Measurements from ENCODE around the gene WNT2B.

The WNT2B gene

GRCh38 chr1:112532064-112532463 lies 23.3 kb downstream of the WNT2B start:
- Mint-ChIP-seq H3K27ac (no peak overlapping the region), H3K27me3 (no peaks in the 10 kb centered on the region), H3K4me3 (no peak overlapping the region), H3K9me3 (no peaks in the 10 kb centered on the region), H3K4me1 (no peaks in the 10 kb centered on the region)
- ATAC-seq (no peak), DNase-seq (no peak)

GRCh38 chr1:112533029-112533428 lies 24.3 kb downstream of the WNT2B start:
- DNase-seq: no peak
- Mint-ChIP-seq H3K9me3 (no peaks in the 10 kb centered on the region), H3K27me3 (no peaks in the 10 kb centered on the region), H3K4me3 (no peak overlapping the region), H3K27ac (no peak overlapping the region), H3K4me1 (no peaks in the 10 kb centered on the region)
- no peak for ATAC-seq

- H3K27me3 Mint-ChIP-seq: no peaks in the 10 kb centered on the region
- H3K9me3 Mint-ChIP-seq: no peaks in the 10 kb centered on the region
- ATAC-seq (no peak), DNase-seq (no peak)
- no peak overlapping the region for H3K27ac Mint-ChIP-seq
- H3K4me3 Mint-ChIP-seq: no peak overlapping the region
- no peaks in the 10 kb centered on the region for H3K4me1 Mint-ChIP-seq
Measured at GRCh38 chr1:112536561-112536960, 27.8 kb downstream of the WNT2B start.

DNA sequence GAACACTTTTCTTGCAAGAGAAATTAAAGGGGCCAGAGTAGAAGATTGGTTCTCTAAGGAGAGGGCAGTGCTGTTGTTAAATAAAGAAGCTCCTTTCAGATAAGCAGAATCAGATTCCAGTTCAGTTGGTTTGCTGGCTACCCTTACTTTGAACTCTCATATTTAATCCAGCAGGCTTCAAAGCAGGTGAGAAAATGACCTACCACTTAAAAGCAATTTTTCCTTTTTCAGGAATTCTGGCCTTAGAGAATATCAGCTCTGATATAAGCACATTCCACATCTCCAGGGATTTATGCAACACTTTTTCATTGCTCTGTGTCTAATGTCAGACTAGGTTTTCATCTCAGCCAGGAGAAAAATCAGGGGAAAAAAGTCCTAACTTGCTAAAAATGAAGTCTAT lies 28.7 kb downstream of the WNT2B start:
- Mint-ChIP-seq H3K27me3 (no peaks in the 10 kb centered on the region), H3K27ac (no peak overlapping the region), H3K4me3 (no peak overlapping the region), H3K4me1 (no peaks in the 10 kb centered on the region), H3K9me3 (no peaks in the 10 kb centered on the region)
- DNase-seq: no peak
- ATAC-seq: no peak

GRCh38 chr1:112538883-112539282 lies 30.1 kb downstream of the WNT2B start:
- Mint-ChIP-seq H3K27ac (no peak overlapping the region), H3K4me3 (no peak overlapping the region), H3K27me3 (no peaks in the 10 kb centered on the region), H3K9me3 (no peaks in the 10 kb centered on the region), H3K4me1 (no peaks in the 10 kb centered on the region)
- ATAC-seq (no peak), DNase-seq (no peak)

GRCh38 chr1:112540226-112540794 lies 31.5 kb downstream of the WNT2B start:
- H3K4me1 Mint-ChIP-seq: no peaks in the 10 kb centered on the region
- H3K9me3 Mint-ChIP-seq: no peaks in the 10 kb centered on the region
- DNase-seq (no peak), ATAC-seq (no peak)
- H3K4me3 Mint-ChIP-seq: no peak overlapping the region
- H3K27ac Mint-ChIP-seq: no peak overlapping the region
- no peaks in the 10 kb centered on the region for H3K27me3 Mint-ChIP-seq

DNA sequence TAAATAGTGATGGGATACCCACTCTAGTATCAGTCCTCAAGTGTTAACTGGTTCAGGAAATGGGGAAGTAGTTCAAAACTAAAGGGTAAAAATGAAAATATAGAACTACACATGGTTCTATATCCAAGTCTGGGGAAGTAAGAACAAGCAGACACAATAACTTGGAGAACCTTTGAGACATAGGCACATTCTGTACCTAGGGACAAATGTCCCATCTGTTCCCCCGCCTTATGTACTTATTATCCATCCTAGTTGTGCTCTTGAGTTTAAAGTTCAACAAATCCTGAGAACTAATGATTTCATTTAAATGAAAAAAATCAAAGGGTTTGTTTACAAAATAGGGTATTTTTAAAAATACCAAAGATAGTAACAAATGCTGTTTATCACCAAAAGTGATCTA lies 32.5 kb downstream of the WNT2B start:
- H3K9me3 Mint-ChIP-seq: no peaks in the 10 kb centered on the region
- H3K27ac Mint-ChIP-seq: no peak overlapping the region
- no peak for DNase-seq
- no peak overlapping the region for H3K4me3 Mint-ChIP-seq
- no peak for ATAC-seq
- no peaks in the 10 kb centered on the region for H3K27me3 Mint-ChIP-seq
- H3K4me1 Mint-ChIP-seq: no peaks in the 10 kb centered on the region

DNA sequence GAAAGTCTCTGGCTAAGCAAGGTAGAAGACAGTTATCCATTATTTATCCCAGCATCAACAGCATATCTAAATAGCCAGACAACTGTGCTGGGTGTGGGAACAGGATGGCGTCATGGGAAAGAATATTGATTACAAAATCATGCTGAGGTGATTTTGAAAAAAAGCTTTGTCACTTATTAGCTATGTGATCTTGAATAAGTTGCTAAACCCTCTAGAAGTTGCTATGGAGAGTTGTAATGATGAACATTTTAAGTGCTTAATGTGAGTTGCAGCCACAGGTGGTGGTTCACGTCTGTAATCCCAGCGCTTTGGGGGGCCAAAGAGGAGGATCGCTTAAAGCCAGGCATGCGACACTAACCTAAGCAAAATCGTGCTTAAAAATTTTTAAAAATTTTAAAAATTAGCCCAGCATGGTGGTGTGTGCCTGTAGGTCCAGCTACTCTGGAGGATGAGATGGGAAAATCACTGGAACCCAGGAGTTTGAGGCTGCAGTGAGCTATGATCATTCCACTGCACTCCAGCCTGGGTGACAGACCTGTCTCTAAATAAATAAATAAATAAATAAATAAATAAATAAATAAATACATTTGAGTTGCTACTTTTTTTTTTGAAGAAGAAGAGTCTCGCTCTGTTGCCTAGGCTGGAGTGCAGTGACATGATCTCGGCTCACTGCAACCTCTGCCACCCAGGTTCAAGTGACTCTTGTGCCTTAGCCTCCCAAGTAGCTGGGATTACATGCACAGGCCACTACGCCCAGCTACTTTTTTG lies 33.6 kb downstream of the WNT2B start:
- H3K4me1 Mint-ChIP-seq: no peaks in the 10 kb centered on the region
- H3K4me3 Mint-ChIP-seq: no peak overlapping the region
- no peak overlapping the region for H3K27ac Mint-ChIP-seq
- no peaks in the 10 kb centered on the region for H3K9me3 Mint-ChIP-seq
- H3K27me3 Mint-ChIP-seq: no peaks in the 10 kb centered on the region
- no peak for DNase-seq
- ATAC-seq: no peak

DNA sequence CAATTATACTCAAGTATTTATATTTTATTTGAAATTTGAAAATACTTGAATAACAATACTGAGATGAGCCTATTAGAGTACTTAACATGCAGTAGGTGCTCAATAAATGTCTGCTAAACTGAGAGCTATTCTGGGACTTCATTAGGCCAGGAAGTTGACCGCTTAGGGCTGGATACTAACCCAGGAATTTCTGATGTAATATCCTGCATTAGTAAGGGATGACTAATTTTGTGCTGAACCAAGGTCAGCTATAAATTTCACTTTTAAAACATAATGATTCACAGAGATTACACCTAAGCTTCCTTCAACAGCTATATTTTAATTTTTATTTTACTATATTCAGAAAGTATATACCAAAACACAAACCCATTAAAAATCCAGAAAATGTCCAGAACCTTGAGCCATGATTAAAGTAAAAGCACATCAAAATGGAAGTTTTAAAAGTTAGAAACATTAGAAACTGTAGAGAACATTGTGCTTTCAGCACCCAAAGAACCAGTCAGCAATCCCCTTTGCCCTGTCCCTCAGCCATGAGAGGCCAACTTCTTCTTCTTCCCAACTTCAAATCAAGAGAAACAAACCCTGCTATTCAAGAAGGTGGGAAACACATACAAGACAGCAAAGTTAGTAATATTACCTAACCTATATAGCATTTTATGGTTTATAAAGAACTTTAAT lies 35.4 kb downstream of the WNT2B start:
- no peaks in the 10 kb centered on the region for H3K27me3 Mint-ChIP-seq
- H3K4me1 Mint-ChIP-seq: no peaks in the 10 kb centered on the region
- ATAC-seq (peak; percentile 61), DNase-seq (no peak)
- no peak overlapping the region for H3K27ac Mint-ChIP-seq
- H3K4me3 Mint-ChIP-seq: no peak overlapping the region
- H3K9me3 Mint-ChIP-seq: no peaks in the 10 kb centered on the region

GRCh38 chr1:112544751-112545150 lies 36.0 kb downstream of the WNT2B start:
- H3K27me3 Mint-ChIP-seq: no peaks in the 10 kb centered on the region
- no peak for ATAC-seq
- no peaks in the 10 kb centered on the region for H3K9me3 Mint-ChIP-seq
- H3K4me3 Mint-ChIP-seq: no peak overlapping the region
- DNase-seq: no peak
- no peak overlapping the region for H3K27ac Mint-ChIP-seq
- no peaks in the 10 kb centered on the region for H3K4me1 Mint-ChIP-seq

DNA sequence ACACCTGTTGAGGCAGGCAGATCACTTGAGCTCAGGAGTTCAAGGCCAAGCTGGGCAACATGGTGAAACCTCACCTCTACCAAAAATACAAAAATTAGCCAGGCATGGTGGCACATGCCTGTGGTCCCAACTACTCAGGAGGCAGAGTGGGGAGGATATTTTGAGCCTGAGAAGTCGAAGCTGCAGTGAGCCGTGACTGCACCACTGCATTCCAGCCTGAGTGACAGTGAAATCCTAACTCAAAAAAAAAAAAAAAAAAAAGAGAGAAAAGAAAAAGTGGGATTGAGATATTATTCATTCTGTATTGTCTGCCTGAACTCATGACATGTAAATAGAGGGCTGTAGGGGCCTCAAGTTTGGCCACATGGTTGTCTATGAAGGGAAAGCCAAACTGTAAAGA lies 37.3 kb downstream of the WNT2B start:
- DNase-seq (no peak), ATAC-seq (no peak)
- no peak overlapping the region for H3K4me3 Mint-ChIP-seq
- H3K9me3 Mint-ChIP-seq: no peaks in the 10 kb centered on the region
- H3K4me1 Mint-ChIP-seq: no peaks in the 10 kb centered on the region
- H3K27me3 Mint-ChIP-seq: no peaks in the 10 kb centered on the region
- H3K27ac Mint-ChIP-seq: peak overlapping the region in 1 of 2 donors; percentile 8

DNA sequence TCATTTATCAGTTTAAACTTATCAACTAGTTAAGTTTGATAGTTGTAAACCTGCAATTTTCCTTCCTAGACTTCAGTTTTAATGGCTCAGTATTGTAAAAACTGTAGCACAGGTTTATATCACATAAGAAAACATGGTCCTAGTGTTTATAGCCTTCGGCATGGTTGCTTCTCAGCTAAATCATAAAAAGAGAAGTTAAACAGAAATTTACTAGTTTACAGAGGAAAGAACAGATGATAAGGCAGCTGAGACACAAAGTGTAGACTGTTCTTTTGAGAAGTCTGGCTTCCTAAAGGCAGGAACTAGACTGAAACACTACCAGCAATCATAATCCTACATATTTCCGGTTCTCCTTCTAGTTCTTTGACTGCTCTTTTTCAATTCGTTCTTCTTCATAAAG lies 39.8 kb downstream of the WNT2B start:
- H3K27me3 Mint-ChIP-seq: no peaks in the 10 kb centered on the region
- no peak for ATAC-seq
- no peak overlapping the region for H3K4me3 Mint-ChIP-seq
- no peaks in the 10 kb centered on the region for H3K9me3 Mint-ChIP-seq
- no peaks in the 10 kb centered on the region for H3K4me1 Mint-ChIP-seq
- no peak overlapping the region for H3K27ac Mint-ChIP-seq
- no peak for DNase-seq

GRCh38 chr1:112549590-112549989 lies 40.8 kb downstream of the WNT2B start:
- Mint-ChIP-seq H3K4me3 (no peak overlapping the region), H3K9me3 (no peaks in the 10 kb centered on the region), H3K27me3 (no peaks in the 10 kb centered on the region), H3K4me1 (no peaks in the 10 kb centered on the region), H3K27ac (no peak overlapping the region)
- ATAC-seq (no peak), DNase-seq (no peak)

DNA sequence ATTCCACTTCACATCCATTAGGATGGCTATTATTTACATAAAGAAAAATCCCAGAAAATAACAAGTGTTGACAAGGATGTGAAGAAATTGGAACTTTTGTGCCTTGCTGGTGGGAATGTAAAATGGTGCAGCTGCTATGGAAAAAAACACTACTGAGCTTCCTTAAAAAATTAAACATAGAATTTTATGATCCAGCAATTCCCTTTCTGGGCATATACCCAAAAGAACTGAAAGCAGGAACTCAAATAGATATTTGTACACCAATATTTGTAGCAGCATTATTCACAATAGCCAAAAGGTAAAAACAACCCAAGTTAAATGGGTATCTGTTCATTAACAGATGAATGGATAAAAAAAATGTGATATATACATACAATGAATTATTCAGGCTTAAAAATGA lies 45.6 kb downstream of the WNT2B start:
- DNase-seq (no peak), ATAC-seq (no peak)
- Mint-ChIP-seq H3K4me1 (no peaks in the 10 kb centered on the region), H3K27ac (no peak overlapping the region), H3K4me3 (no peak overlapping the region), H3K27me3 (no peaks in the 10 kb centered on the region), H3K9me3 (no peaks in the 10 kb centered on the region)

DNA sequence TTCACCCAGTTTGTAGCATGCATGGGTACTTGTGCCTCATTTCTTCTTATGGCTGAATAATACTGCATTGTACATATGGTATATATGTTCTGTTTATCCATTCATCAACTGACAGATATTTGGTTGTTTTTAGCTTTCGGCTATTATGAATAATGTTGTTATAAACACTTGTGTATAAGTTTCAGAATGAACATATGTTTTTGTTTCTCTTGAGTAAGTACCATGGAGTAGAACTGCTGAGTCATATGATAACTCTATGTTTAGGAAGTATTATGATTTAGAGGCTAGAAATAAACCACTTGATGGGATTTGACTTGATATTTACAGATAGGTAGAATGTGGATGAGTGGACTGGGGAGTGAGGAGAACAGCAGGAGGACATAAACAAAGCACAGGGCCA lies 48.6 kb downstream of the WNT2B start:
- no peak overlapping the region for H3K4me3 Mint-ChIP-seq
- no peaks in the 10 kb centered on the region for H3K4me1 Mint-ChIP-seq
- ATAC-seq (no peak), DNase-seq (no peak)
- no peaks in the 10 kb centered on the region for H3K27me3 Mint-ChIP-seq
- no peak overlapping the region for H3K27ac Mint-ChIP-seq
- H3K9me3 Mint-ChIP-seq: no peaks in the 10 kb centered on the region

- H3K27ac Mint-ChIP-seq: no peak overlapping the region
- H3K4me1 Mint-ChIP-seq: no peaks in the 10 kb centered on the region
Measured at GRCh38 chr1:112558634-112559033, 49.9 kb downstream of the WNT2B start.

More at GRCh38 chr1:112558634-112559033, 49.9 kb downstream of the WNT2B start:
- ATAC-seq: no peak
- DNase-seq: no peak
- H3K4me3 Mint-ChIP-seq: no peak overlapping the region
- H3K9me3 Mint-ChIP-seq: no peaks in the 10 kb centered on the region
- no peaks in the 10 kb centered on the region for H3K27me3 Mint-ChIP-seq
